IMR-90 (cell line): Measurements from ENCODE around the gene EPC2.
"Not testable (repeated sequence)": the region's sequence is repeated elsewhere in the genome, so short reads cannot be mapped to it uniquely, and the experiment has no call there.

ENCODE experiments used
- BHLHE40 ChIP-seq: fragments of 150-350 bp; IDR thresholded peaks from 2 replicates; pipeline ENCODE4 v1.6.1; 2016; ENCODE audit warnings: mild to moderate bottlenecking, low read depth, low read length
- CTCF ChIP-seq: conservative IDR thresholded peaks from 2 replicates; pipeline ENCODE4 v1.5.1; 2012; ENCODE audit warnings: mild to moderate bottlenecking, low read depth, low read length, improper control_type of control experiment
- ELK1 ChIP-seq: fragments of 150-350 bp; IDR thresholded peaks from 2 replicates; pipeline ENCODE4 v1.6.1; 2016; ENCODE audit warnings: low read depth, mild to moderate bottlenecking, low read length, moderate library complexity, borderline replicate concordance
- FOS ChIP-seq: fragments of 150-350 bp; IDR thresholded peaks from 2 replicates; pipeline ENCODE4 v1.6.1; 2016; ENCODE audit warnings: low read depth, low read length
- MAFK ChIP-seq: IDR thresholded peaks from 2 replicates; pipeline ENCODE4 v1.6.1; 2012; ENCODE audit warnings: low read depth, low read length, improper control_type of control experiment
- MXI1 ChIP-seq: IDR thresholded peaks from 2 replicates; pipeline ENCODE4 v1.6.1; 2012; ENCODE audit warnings: low read depth, mild to moderate bottlenecking, low read length, moderate library complexity, borderline replicate concordance
- POLR2A ChIP-seq: IDR thresholded peaks from 2 replicates; pipeline ENCODE4 v1.6.1; 2012; ENCODE audit warnings: mild to moderate bottlenecking, low read depth, low read length
- RAD21 ChIP-seq: IDR thresholded peaks from 2 replicates; pipeline ENCODE4 v1.6.1; 2012; ENCODE audit warnings: low read length, improper control_type of control experiment
- RCOR1 ChIP-seq: IDR thresholded peaks from 2 replicates; pipeline ENCODE4 v1.6.1; 2012; ENCODE audit warnings: mild to moderate bottlenecking, low read length, improper control_type of control experiment; ENCODE audit not compliant: insufficient replicate concordance
- SMC3 ChIP-seq: fragments of 150-350 bp; IDR thresholded peaks from 2 replicates; pipeline ENCODE4 v1.6.1; 2016; ENCODE audit warnings: low read depth, mild to moderate bottlenecking, antibody characterized with exemption, low read length, moderate library complexity
- USF2 ChIP-seq: fragments of 150-350 bp; IDR thresholded peaks from 2 replicates; pipeline ENCODE4 v1.6.1; 2017; ENCODE audit warnings: mild to moderate bottlenecking, antibody characterized with exemption, low read length, low read depth

- TF ChIP-seq CTCF, BHLHE40, RAD21, SMC3, FOS, POLR2A, MXI1, RCOR1, MAFK, USF2, ELK1: not testable (repeated sequence)
Observed at GRCh38 chr2:148662332-148662731, 17.8 kb downstream of the EPC2 start.
